WTC11 (cell line): ENCODE measurements around the gene UTP11. TPM values are rescaled to one million over a fixed set of nuclear protein-coding genes. Genes with fewer than 3 reads are reported as not detected.

Source experiments
- ATAC-seq: fragments of 200-7000 bp; cut with Tn5 transposase; 2 replicates; pipeline ENCODE4 v1.10.0; 2021; ENCODE audit warnings: mild to moderate bottlenecking, moderate library complexity
- CTCF ChIA-PET: fragments of 300-600 bp; sonication (Branson Sonifier 250); formaldehyde crosslinking; loops from one replicate; lab custom pipeline; 2021; ENCODE audit warnings: antibody characterized with exemption; lab: Charles Lee
- POLR2A ChIA-PET: fragments of 350-600 bp; sonication (Branson Sonifier 250); formaldehyde crosslinking; loops from one replicate; lab custom pipeline; 2021; ENCODE audit warnings: antibody characterized with exemption; lab: Charles Lee
- DNase-seq: peaks from one replicate; pipeline ENCODE4 v3.0.0; 2021; ENCODE audit warnings: low spot score
- H3K27ac Mint-ChIP-seq: 2 replicates; pipeline ENCODE4 v1.8.0; 2021; ENCODE audit warnings: mixed read lengths
- H3K27me3 Mint-ChIP-seq: 2 replicates; pipeline ENCODE4 v1.8.0; 2021; ENCODE audit warnings: low read depth, mild to moderate bottlenecking, moderate library complexity, mixed read lengths
- H3K36me3 Mint-ChIP-seq: 2 replicates; pipeline ENCODE4 v1.8.0; 2021; ENCODE audit warnings: mixed read lengths
- H3K4me1 Mint-ChIP-seq: 2 replicates; pipeline ENCODE4 v1.8.0; 2022; ENCODE audit warnings: mixed read lengths
- H3K4me3 Mint-ChIP-seq: 2 replicates; pipeline ENCODE4 v1.8.0; 2021; ENCODE audit warnings: mild to moderate bottlenecking, moderate library complexity, mixed read lengths
- H3K9me3 Mint-ChIP-seq: 2 replicates; pipeline ENCODE4 v1.8.0; 2021; ENCODE audit warnings: mixed read lengths
- ATF1 ChIP-seq: sonication (generic); formaldehyde crosslinking; IDR thresholded peaks from 2 replicates; pipeline ENCODE4 v1.8.1; 2023; ENCODE audit warnings: mild to moderate bottlenecking, moderate library complexity, missing genetic modification reagents
- ETV6 ChIP-seq: sonication (generic); formaldehyde crosslinking; IDR thresholded peaks from 2 replicates; pipeline ENCODE4 v1.8.1; 2022; ENCODE audit warnings: mild to moderate bottlenecking, missing genetic modification reagents
- HMGA2 ChIP-seq: fragments of 250-450 bp; sonication (Bioruptor Pico); IDR thresholded peaks from 2 replicates; pipeline ENCODE4 v1.4.0; 2021; ENCODE audit warnings: mild to moderate bottlenecking, moderate library complexity
- NFE2L1 ChIP-seq: sonication (generic); formaldehyde crosslinking; IDR thresholded peaks from 2 replicates; pipeline ENCODE4 v1.8.1; 2023; ENCODE audit warnings: missing genetic modification reagents
- NR3C1 ChIP-seq: sonication (generic); formaldehyde crosslinking; conservative IDR thresholded peaks from 2 replicates; pipeline ENCODE4 v1.8.1; 2023; ENCODE audit warnings: low read depth, mild to moderate bottlenecking, missing genetic modification reagents
- total RNA-seq: library from RNA; stranded (reverse); gene quantifications from 3 replicates; pipeline ENCODE4 v1.2.3, GENCODE V29; 2021
- TF ChIP-seq, protein P1 (sequence below): fragments of 250-450 bp; sonication (Bioruptor Pico); conservative IDR thresholded peaks from 2 replicates; pipeline ENCODE4 v1.9.0; 2021; ENCODE audit warnings: mild to moderate bottlenecking
- TF ChIP-seq, protein P2 (sequence below): sonication (generic); formaldehyde crosslinking; IDR thresholded peaks from 2 replicates; pipeline ENCODE4 v1.8.1; 2022; ENCODE audit warnings: missing genetic modification reagents, borderline replicate concordance
- TF ChIP-seq, protein P3 (sequence below): sonication (generic); formaldehyde crosslinking; IDR thresholded peaks from 2 replicates; pipeline ENCODE4 v1.8.1; 2022; ENCODE audit warnings: mild to moderate bottlenecking, moderate library complexity, missing genetic modification reagents
- TF ChIP-seq, protein P4 (sequence below): fragments of 250-450 bp; sonication (Bioruptor Pico); IDR thresholded peaks from 2 replicates; pipeline ENCODE4 v1.9.0; 2021; ENCODE audit warnings: moderate library complexity, mild to moderate bottlenecking, inconsistent platforms, borderline replicate concordance
- TF ChIP-seq, protein P5 (sequence below): sonication (generic); formaldehyde crosslinking; IDR thresholded peaks from 2 replicates; pipeline ENCODE4 v1.8.0; 2023; ENCODE audit warnings: missing genetic modification reagents, mild to moderate bottlenecking, borderline replicate concordance
- TF ChIP-seq, protein P6 (sequence below): fragments of 250-450 bp; sonication (Bioruptor Pico); IDR thresholded peaks from 2 replicates; pipeline ENCODE4 v1.9.0; 2021; ENCODE audit warnings: mild to moderate bottlenecking
- TF ChIP-seq, protein P7 (sequence below): fragments of 250-450 bp; sonication (Bioruptor Pico); IDR thresholded peaks from 2 replicates; pipeline ENCODE4 v2.1.2; 2022; ENCODE audit warnings: mild to moderate bottlenecking, moderate library complexity
- TF ChIP-seq, protein P8 (sequence below): fragments of 200-600 bp; IDR thresholded peaks from 2 replicates; pipeline ENCODE4 v1.8.0; 2022; ENCODE audit warnings: antibody characterized with exemption

The UTP11 gene
- total RNA-seq, 1 experiment from 2014 or later: 42.2 TPM

DNA sequence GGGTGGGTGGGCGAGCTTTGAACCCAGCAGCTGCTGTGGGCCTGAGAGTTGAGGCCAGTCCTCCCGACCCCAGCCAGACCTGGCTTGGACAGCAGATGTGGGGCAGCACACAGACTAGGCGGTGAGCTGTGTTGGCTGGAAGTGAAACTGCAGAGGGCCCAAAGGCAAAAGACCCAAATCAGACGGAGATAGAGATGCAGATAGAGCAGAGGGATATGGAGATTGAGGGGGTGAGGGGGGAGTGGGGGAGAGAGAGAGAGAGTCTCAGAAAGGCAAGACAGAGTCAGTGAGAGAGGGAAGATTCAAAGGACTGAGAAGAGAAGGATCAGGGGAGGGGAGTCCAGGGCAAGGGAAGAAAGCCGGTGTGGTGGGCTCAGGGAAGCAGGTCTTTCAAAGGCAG is 51.1 kb downstream of the UTP11 start (continued):
- TF ChIP-seq, protein P1, sequence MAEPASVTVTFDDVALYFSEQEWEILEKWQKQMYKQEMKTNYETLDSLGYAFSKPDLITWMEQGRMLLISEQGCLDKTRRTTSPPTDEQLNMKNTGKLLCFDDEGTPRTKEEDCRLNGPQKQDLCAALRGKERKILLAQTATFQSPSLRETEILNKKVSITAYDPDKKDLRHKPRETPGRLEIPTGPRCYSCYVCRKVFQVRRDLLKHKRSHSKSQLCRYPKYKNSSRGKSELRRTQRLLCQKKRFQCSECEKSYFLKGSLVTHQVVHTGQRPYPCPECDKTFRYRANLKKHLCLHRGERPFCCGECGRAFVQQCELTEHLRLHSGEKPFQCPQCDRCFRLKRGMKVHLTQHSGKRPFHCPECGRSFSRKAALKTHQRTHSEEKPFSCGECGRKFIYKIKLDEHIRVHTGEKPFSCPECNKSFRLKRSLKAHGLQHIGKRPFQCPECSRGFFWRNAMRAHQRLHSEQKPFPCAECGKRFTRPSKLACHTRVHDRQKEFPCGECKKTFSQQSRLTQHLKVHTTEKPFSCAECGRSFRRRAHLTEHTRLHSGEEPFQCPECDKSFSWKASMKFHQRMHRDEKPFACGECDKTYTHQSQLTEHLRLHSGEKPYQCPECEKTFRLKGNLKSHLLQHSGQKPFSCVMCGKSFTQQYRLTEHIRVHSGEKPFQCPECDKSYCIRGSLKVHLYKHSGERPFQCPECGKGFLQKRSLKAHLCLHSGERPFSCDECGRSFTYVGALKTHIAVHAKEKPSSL (CRISPR knock-in tag): no peak
- TF ChIP-seq, protein P2, sequence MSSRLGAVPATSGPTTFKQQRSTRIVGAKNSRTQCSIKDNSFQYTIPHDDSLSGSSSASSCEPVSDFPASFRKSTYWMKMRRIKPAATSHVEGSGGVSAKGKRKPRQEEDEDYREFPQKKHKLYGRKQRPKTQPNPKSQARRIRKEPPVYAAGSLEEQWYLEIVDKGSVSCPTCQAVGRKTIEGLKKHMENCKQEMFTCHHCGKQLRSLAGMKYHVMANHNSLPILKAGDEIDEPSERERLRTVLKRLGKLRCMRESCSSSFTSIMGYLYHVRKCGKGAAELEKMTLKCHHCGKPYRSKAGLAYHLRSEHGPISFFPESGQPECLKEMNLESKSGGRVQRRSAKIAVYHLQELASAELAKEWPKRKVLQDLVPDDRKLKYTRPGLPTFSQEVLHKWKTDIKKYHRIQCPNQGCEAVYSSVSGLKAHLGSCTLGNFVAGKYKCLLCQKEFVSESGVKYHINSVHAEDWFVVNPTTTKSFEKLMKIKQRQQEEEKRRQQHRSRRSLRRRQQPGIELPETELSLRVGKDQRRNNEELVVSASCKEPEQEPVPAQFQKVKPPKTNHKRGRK: no peak
- TF ChIP-seq, protein P3, sequence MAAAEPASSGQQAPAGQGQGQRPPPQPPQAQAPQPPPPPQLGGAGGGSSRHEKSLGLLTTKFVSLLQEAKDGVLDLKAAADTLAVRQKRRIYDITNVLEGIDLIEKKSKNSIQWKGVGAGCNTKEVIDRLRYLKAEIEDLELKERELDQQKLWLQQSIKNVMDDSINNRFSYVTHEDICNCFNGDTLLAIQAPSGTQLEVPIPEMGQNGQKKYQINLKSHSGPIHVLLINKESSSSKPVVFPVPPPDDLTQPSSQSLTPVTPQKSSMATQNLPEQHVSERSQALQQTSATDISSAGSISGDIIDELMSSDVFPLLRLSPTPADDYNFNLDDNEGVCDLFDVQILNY (CRISPR knock-in tag): no peak
- TF ChIP-seq, protein P4, sequence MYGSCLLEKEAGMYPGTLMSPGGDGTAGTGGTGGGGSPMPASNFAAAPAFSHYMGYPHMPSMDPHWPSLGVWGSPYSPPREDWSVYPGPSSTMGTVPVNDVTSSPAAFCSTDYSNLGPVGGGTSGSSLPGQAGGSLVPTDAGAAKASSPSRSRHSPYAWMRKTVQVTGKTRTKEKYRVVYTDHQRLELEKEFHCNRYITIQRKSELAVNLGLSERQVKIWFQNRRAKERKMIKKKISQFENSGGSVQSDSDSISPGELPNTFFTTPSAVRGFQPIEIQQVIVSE (CRISPR knock-in tag): no peak
- TF ChIP-seq NR3C1 (CRISPR knock-in tag): no peak
- no peak for TF ChIP-seq HMGA2 (CRISPR knock-in tag)
- TF ChIP-seq ATF1 (CRISPR knock-in tag): no peak
- TF ChIP-seq, protein P5, sequence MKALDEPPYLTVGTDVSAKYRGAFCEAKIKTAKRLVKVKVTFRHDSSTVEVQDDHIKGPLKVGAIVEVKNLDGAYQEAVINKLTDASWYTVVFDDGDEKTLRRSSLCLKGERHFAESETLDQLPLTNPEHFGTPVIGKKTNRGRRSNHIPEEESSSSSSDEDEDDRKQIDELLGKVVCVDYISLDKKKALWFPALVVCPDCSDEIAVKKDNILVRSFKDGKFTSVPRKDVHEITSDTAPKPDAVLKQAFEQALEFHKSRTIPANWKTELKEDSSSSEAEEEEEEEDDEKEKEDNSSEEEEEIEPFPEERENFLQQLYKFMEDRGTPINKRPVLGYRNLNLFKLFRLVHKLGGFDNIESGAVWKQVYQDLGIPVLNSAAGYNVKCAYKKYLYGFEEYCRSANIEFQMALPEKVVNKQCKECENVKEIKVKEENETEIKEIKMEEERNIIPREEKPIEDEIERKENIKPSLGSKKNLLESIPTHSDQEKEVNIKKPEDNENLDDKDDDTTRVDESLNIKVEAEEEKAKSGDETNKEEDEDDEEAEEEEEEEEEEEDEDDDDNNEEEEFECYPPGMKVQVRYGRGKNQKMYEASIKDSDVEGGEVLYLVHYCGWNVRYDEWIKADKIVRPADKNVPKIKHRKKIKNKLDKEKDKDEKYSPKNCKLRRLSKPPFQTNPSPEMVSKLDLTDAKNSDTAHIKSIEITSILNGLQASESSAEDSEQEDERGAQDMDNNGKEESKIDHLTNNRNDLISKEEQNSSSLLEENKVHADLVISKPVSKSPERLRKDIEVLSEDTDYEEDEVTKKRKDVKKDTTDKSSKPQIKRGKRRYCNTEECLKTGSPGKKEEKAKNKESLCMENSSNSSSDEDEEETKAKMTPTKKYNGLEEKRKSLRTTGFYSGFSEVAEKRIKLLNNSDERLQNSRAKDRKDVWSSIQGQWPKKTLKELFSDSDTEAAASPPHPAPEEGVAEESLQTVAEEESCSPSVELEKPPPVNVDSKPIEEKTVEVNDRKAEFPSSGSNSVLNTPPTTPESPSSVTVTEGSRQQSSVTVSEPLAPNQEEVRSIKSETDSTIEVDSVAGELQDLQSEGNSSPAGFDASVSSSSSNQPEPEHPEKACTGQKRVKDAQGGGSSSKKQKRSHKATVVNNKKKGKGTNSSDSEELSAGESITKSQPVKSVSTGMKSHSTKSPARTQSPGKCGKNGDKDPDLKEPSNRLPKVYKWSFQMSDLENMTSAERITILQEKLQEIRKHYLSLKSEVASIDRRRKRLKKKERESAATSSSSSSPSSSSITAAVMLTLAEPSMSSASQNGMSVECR (CRISPR knock-in tag): no peak
- TF ChIP-seq, protein P6, sequence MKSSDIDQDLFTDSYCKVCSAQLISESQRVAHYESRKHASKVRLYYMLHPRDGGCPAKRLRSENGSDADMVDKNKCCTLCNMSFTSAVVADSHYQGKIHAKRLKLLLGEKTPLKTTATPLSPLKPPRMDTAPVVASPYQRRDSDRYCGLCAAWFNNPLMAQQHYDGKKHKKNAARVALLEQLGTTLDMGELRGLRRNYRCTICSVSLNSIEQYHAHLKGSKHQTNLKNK (CRISPR knock-in tag): no peak

DNA sequence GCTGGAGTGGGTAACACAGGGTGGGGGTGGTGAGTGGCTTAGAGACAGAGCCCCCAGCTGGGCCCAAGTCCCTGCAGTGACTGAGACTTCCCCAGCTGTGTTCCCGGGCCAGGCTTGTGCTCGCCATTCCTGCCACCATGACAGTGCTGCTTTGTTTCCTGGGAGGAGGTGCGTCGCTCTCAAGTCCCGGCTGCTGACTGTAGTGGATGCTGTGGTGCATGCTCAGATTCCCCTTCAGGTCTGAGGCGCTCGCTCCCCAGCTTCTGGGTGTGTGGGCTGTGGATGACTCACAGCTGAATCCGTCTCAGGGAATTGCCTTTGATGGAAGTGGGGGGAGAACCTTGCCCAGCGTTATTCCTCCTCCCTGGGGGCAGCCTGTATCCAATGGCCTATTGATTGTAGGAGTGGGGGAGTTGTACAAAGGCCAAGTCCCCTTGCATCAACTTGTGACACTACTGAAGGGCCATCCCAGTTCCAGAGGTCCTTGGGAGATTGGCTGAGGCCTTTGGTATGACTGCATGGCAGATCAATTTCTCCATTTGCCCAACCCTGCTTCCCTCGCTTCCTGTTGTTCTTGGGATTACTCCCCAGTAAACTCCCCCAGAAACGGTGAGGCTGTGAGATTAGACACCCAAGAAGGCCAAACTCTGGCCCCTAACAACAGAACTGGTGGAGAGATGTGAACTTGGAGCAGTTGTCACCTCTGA is 51.8 kb downstream of the UTP11 start:
- no peak overlapping the region for H3K27ac Mint-ChIP-seq

More for the DNA sequence above, 51.8 kb downstream of the UTP11 start:
- Mint-ChIP-seq H3K27me3 (no peaks in the 10 kb centered on the region; the same call in 1 of the 2 replicates), H3K4me1 (peaks cover 36% of the 10 kb centered on the region), H3K4me3 (no peak overlapping the region), H3K36me3 (no peaks in the 10 kb centered on the region), H3K9me3 (no peaks in the 10 kb centered on the region)
- ATAC-seq (peak; percentile 38), DNase-seq (peak; percentile 35)
- TF ChIP-seq, protein P7, sequence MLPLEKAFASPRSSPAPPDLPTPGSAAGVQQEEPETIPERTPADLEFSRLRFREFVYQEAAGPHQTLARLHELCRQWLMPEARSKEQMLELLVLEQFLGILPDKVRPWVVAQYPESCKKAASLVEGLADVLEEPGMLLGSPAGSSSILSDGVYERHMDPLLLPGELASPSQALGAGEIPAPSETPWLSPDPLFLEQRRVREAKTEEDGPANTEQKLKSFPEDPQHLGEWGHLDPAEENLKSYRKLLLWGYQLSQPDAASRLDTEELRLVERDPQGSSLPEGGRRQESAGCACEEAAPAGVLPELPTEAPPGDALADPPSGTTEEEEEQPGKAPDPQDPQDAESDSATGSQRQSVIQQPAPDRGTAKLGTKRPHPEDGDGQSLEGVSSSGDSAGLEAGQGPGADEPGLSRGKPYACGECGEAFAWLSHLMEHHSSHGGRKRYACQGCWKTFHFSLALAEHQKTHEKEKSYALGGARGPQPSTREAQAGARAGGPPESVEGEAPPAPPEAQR (CRISPR knock-in tag): no peak
- TF ChIP-seq, protein P8, sequence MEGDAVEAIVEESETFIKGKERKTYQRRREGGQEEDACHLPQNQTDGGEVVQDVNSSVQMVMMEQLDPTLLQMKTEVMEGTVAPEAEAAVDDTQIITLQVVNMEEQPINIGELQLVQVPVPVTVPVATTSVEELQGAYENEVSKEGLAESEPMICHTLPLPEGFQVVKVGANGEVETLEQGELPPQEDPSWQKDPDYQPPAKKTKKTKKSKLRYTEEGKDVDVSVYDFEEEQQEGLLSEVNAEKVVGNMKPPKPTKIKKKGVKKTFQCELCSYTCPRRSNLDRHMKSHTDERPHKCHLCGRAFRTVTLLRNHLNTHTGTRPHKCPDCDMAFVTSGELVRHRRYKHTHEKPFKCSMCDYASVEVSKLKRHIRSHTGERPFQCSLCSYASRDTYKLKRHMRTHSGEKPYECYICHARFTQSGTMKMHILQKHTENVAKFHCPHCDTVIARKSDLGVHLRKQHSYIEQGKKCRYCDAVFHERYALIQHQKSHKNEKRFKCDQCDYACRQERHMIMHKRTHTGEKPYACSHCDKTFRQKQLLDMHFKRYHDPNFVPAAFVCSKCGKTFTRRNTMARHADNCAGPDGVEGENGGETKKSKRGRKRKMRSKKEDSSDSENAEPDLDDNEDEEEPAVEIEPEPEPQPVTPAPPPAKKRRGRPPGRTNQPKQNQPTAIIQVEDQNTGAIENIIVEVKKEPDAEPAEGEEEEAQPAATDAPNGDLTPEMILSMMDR: no peak
- no peak for TF ChIP-seq ETV6 (CRISPR knock-in tag)
- TF ChIP-seq NFE2L1 (CRISPR knock-in tag): no peak
- ChIA-PET CTCF (interaction anchor here (0.7 to 3.0 kb wide), 8 partner anchors 8 to 438 kb away, joined by 3 to 27 read pairs (median 4); partner anchors contain the start of gene POU3F1), POLR2A (interaction anchor here (1.1 kb wide), 1 partner anchor 16 kb away, joined by 3 read pairs; no protein-coding TSS in a partner anchor)
